GM12872 (cell line): ENCODE results near the gene ITPR1.

Experiments used
- CTCF ChIP-seq: IDR thresholded peaks from 3 replicates; pipeline ENCODE4 v1.5.1; 2011; ENCODE audit warnings: low read depth, mild to moderate bottlenecking, low read length, moderate library complexity; ENCODE audit not compliant: insufficient read depth

Gene ITPR1

GRCh38 chr3:4508048-4508981, 15.2 kb downstream of the ITPR1 start:
- no peak for TF ChIP-seq CTCF

GRCh38 chr3:4509043-4509442, 15.9 kb downstream of the ITPR1 start:
- no peak for TF ChIP-seq CTCF

- no peak for TF ChIP-seq CTCF
These were observed 17.0 kb downstream of the ITPR1 start for GRCh38 chr3:4509983-4510755.

GRCh38 chr3:4511491-4512262, 18.5 kb downstream of the ITPR1 start:
- no peak for TF ChIP-seq CTCF

GRCh38 chr3:4512895-4513616, 19.9 kb downstream of the ITPR1 start:
- TF ChIP-seq CTCF, result no peak

GRCh38 chr3:4514321-4514720, 21.2 kb downstream of the ITPR1 start:
- no peak for TF ChIP-seq CTCF
